Activated naive CD8-positive, alpha-beta T cell treated with anti-CD3 and anti-CD28 coated beads, Interleukin-2, amount 50 U/mL, for 24 hours (primary cell): ENCODE measurements around the gene PJA2.
"Not testable (repeated sequence)": the region's sequence is repeated elsewhere in the genome, so short reads cannot be mapped to it uniquely, and the experiment has no call there.

Experiments used
- ATAC-seq: fragments of 150-1000 bp; cut with Tn5 transposase; one replicate; pipeline ENCODE4 v1.10.0; 2021
- DNase-seq: peaks from one replicate; pipeline ENCODE4 v3.0.0; 2021
- H3K27ac Mint-ChIP-seq: one replicate; pipeline ENCODE4 v1.8.0; 2021; ENCODE audit warnings: mild to moderate bottlenecking, mixed read lengths
- H3K27me3 Mint-ChIP-seq: one replicate; pipeline ENCODE4 v1.8.0; 2021; ENCODE audit warnings: mixed read lengths
- H3K36me3 Mint-ChIP-seq: one replicate; pipeline ENCODE4 v1.8.0; 2021; ENCODE audit warnings: low read depth, mixed read lengths
- H3K4me1 Mint-ChIP-seq: one replicate; pipeline ENCODE4 v1.8.0; 2021; ENCODE audit warnings: mixed read lengths
- H3K4me3 Mint-ChIP-seq: one replicate; pipeline ENCODE4 v1.8.0; 2021; ENCODE audit warnings: mild to moderate bottlenecking, moderate library complexity, mixed read lengths
- H3K9me3 Mint-ChIP-seq: one replicate; pipeline ENCODE4 v1.8.0; 2021; ENCODE audit warnings: mixed read lengths

PJA2 gene

GRCh38 chr5:109409844-109410388, at the start of gene PJA2:
Gene PJA2, minus strand, starts transcription at chr5:109409974. Its CDS starts 26,541 bp downstream, at chr5:109383433.
- DNase-seq: peak; percentile 96
- Mint-ChIP-seq H3K9me3 (peaks cover 9% of the 10 kb centered on the region), H3K4me1 (peaks cover 56% of the 10 kb centered on the region), H3K4me3 (peak within 1 kb of the TSS; percentile 99), H3K27me3 (peaks cover 4% of the 10 kb centered on the region), H3K36me3 (peaks cover 13% of the 10 kb centered on the region), H3K27ac (peak within 1 kb of the TSS; percentile 100)
- peak; percentile 92 for ATAC-seq

GRCh38 chr5:109455598-109456096, 45.9 kb upstream of the PJA2 start:
- DNase-seq (no peak), ATAC-seq (peak; percentile 99)
- no peak overlapping the region for H3K27ac Mint-ChIP-seq
- no peaks in the 10 kb centered on the region for H3K9me3 Mint-ChIP-seq
- H3K4me1 Mint-ChIP-seq: peaks cover 4% of the 10 kb centered on the region
- H3K27me3 Mint-ChIP-seq: peaks cover 1% of the 10 kb centered on the region
- H3K36me3 Mint-ChIP-seq: no peaks in the 10 kb centered on the region
- H3K4me3 Mint-ChIP-seq: no peak overlapping the region

GRCh38 chr5:109454731-109455505, 45.1 kb upstream of the PJA2 start:
- ATAC-seq (no peak), DNase-seq (no peak)
- H3K36me3 Mint-ChIP-seq: no peaks in the 10 kb centered on the region
- H3K4me1 Mint-ChIP-seq: peaks cover 4% of the 10 kb centered on the region
- no peak overlapping the region for H3K27ac Mint-ChIP-seq
- no peaks in the 10 kb centered on the region for H3K9me3 Mint-ChIP-seq
- peaks cover 1% of the 10 kb centered on the region for H3K27me3 Mint-ChIP-seq
- H3K4me3 Mint-ChIP-seq: no peak overlapping the region

- H3K27me3 Mint-ChIP-seq: peaks cover 1% of the 10 kb centered on the region
- ATAC-seq (no peak), DNase-seq (no peak)
- peaks cover 4% of the 10 kb centered on the region for H3K4me1 Mint-ChIP-seq
- no peak overlapping the region for H3K4me3 Mint-ChIP-seq
- H3K36me3 Mint-ChIP-seq: no peaks in the 10 kb centered on the region
- no peaks in the 10 kb centered on the region for H3K9me3 Mint-ChIP-seq
- no peak overlapping the region for H3K27ac Mint-ChIP-seq
Measured at GRCh38 chr5:109453251-109453650, 43.5 kb upstream of the PJA2 start.

- Mint-ChIP-seq H3K4me3 (no peak overlapping the region), H3K36me3 (no peaks in the 10 kb centered on the region), H3K27me3 (peaks cover 1% of the 10 kb centered on the region), H3K4me1 (peaks cover 4% of the 10 kb centered on the region), H3K27ac (no peak overlapping the region), H3K9me3 (no peaks in the 10 kb centered on the region)
- DNase-seq (no peak), ATAC-seq (no peak)
Measured at GRCh38 chr5:109452661-109453060, 42.9 kb upstream of the PJA2 start.

GRCh38 chr5:109451146-109451545, 41.4 kb upstream of the PJA2 start:
- Mint-ChIP-seq H3K4me3 (no peak overlapping the region), H3K27me3 (no peaks in the 10 kb centered on the region), H3K9me3 (no peaks in the 10 kb centered on the region), H3K36me3 (no peaks in the 10 kb centered on the region), H3K27ac (no peak overlapping the region), H3K4me1 (peaks cover 4% of the 10 kb centered on the region)
- no peak for DNase-seq
- ATAC-seq: no peak

- DNase-seq: no peak
- Mint-ChIP-seq H3K4me3 (peak overlapping the region; percentile 25), H3K27me3 (no peaks in the 10 kb centered on the region), H3K4me1 (no peaks in the 10 kb centered on the region), H3K27ac (no peak overlapping the region), H3K36me3 (no peaks in the 10 kb centered on the region), H3K9me3 (no peaks in the 10 kb centered on the region)
- ATAC-seq: no peak
Measured at GRCh38 chr5:109450129-109450877, 40.5 kb upstream of the PJA2 start.

GRCh38 chr5:109448838-109449237, 39.1 kb upstream of the PJA2 start:
- ATAC-seq: no peak
- no peaks in the 10 kb centered on the region for H3K27me3 Mint-ChIP-seq
- H3K9me3 Mint-ChIP-seq: no peaks in the 10 kb centered on the region
- no peak overlapping the region for H3K4me3 Mint-ChIP-seq
- no peaks in the 10 kb centered on the region for H3K4me1 Mint-ChIP-seq
- no peaks in the 10 kb centered on the region for H3K36me3 Mint-ChIP-seq
- no peak overlapping the region for H3K27ac Mint-ChIP-seq
- no peak for DNase-seq

GRCh38 chr5:109439590-109439989, 29.8 kb upstream of the PJA2 start:
- ATAC-seq (no peak), DNase-seq (no peak)
- Mint-ChIP-seq H3K27ac (no peak overlapping the region), H3K27me3 (no peaks in the 10 kb centered on the region), H3K4me1 (no peaks in the 10 kb centered on the region), H3K9me3 (no peaks in the 10 kb centered on the region), H3K4me3 (no peak overlapping the region), H3K36me3 (no peaks in the 10 kb centered on the region)

GRCh38 chr5:109426075-109426474, 16.3 kb upstream of the PJA2 start:
- no peak overlapping the region for H3K27ac Mint-ChIP-seq
- ATAC-seq (no peak), DNase-seq (no peak)
- no peaks in the 10 kb centered on the region for H3K36me3 Mint-ChIP-seq
- H3K9me3 Mint-ChIP-seq: no peaks in the 10 kb centered on the region
- no peak overlapping the region for H3K4me3 Mint-ChIP-seq
- no peaks in the 10 kb centered on the region for H3K4me1 Mint-ChIP-seq
- peaks cover 6% of the 10 kb centered on the region for H3K27me3 Mint-ChIP-seq

- not testable (repeated sequence) for H3K4me1 Mint-ChIP-seq, H3K9me3 Mint-ChIP-seq, DNase-seq, H3K4me3 Mint-ChIP-seq, H3K27me3 Mint-ChIP-seq, H3K27ac Mint-ChIP-seq, H3K36me3 Mint-ChIP-seq, ATAC-seq
Measured at GRCh38 chr5:109425521-109425920, 15.7 kb upstream of the PJA2 start.

- no peak overlapping the region for H3K27ac Mint-ChIP-seq
- DNase-seq (no peak), ATAC-seq (no peak)
- peaks cover 9% of the 10 kb centered on the region for H3K27me3 Mint-ChIP-seq
- no peak overlapping the region for H3K4me3 Mint-ChIP-seq
- H3K4me1 Mint-ChIP-seq: no peaks in the 10 kb centered on the region
- no peaks in the 10 kb centered on the region for H3K36me3 Mint-ChIP-seq
- no peaks in the 10 kb centered on the region for H3K9me3 Mint-ChIP-seq
Measured at GRCh38 chr5:109421956-109422355, 12.2 kb upstream of the PJA2 start.

GRCh38 chr5:109418712-109419352, 9.1 kb upstream of the PJA2 start:
- peaks cover 6% of the 10 kb centered on the region for H3K27me3 Mint-ChIP-seq
- H3K4me1 Mint-ChIP-seq: peaks cover 6% of the 10 kb centered on the region
- no peak overlapping the region for H3K27ac Mint-ChIP-seq
- no peak for ATAC-seq
- H3K4me3 Mint-ChIP-seq: no peak overlapping the region
- peaks cover 22% of the 10 kb centered on the region for H3K9me3 Mint-ChIP-seq
- no peak for DNase-seq
- H3K36me3 Mint-ChIP-seq: peaks cover 8% of the 10 kb centered on the region

- DNase-seq: no peak
- Mint-ChIP-seq H3K9me3 (peaks cover 24% of the 10 kb centered on the region), H3K36me3 (peaks cover 8% of the 10 kb centered on the region), H3K4me1 (peaks cover 15% of the 10 kb centered on the region), H3K27ac (no peak overlapping the region), H3K4me3 (no peak overlapping the region), H3K27me3 (peaks cover 3% of the 10 kb centered on the region)
- no peak for ATAC-seq
Measured at GRCh38 chr5:109416882-109417281, 7.1 kb upstream of the PJA2 start.
